ENCODE measurements around the gene SLC25A38. TPM values are rescaled to one million over a fixed set of nuclear protein-coding genes. Genes with fewer than 3 reads are reported as not detected.

The SLC25A38 gene
- polyA plus RNA-seq, 1 donor: 35.1 TPM

GRCh38 chr3:39386318-39386717 is 3.1 kb downstream of the SLC25A38 start:
- no peak overlapping the region for H3K27ac ChIP-seq (ENCODE audit: low read length)
- H3K27me3 ChIP-seq (ENCODE audit: control insufficient read depth, insufficient read depth, low read length): no peaks in the 10 kb centered on the region
- peaks cover 25% of the 10 kb centered on the region for H3K4me1 ChIP-seq (ENCODE audit: control insufficient read depth, insufficient read depth, low read length)
- WGBS (ENCODE audit: insufficient coverage, low lambda C conversion rate): no CpG with 5 or more reads among the region's 5 CpGs
- peaks cover 23% of the 10 kb centered on the region for H3K36me3 ChIP-seq (ENCODE audit: control insufficient read depth, insufficient read depth, low read length)
- DNase-seq: no peak
- no peak overlapping the region for H3K4me3 ChIP-seq (ENCODE audit: low read length)
- no peaks in the 10 kb centered on the region for H3K9me3 ChIP-seq (ENCODE audit: control insufficient read depth, low read depth, low read length)

- no peak for DNase-seq
- Histone ChIP-seq H3K4me1 (ENCODE audit: control insufficient read depth, insufficient read depth, low read length) (peaks cover 23% of the 10 kb centered on the region), H3K27ac (ENCODE audit: low read length) (no peak overlapping the region), H3K4me3 (ENCODE audit: low read length) (no peak overlapping the region), H3K27me3 (ENCODE audit: control insufficient read depth, insufficient read depth, low read length) (no peaks in the 10 kb centered on the region), H3K9me3 (ENCODE audit: control insufficient read depth, low read depth, low read length) (no peaks in the 10 kb centered on the region), H3K36me3 (ENCODE audit: control insufficient read depth, insufficient read depth, low read length) (peaks cover 33% of the 10 kb centered on the region)
- no CpG with 5 or more reads among the region's 1 CpG for WGBS (ENCODE audit: insufficient coverage, low lambda C conversion rate)
Observed at GRCh38 chr3:39387411-39387975, 4.3 kb downstream of the SLC25A38 start.

GRCh38 chr3:39388153-39388552 is 5.0 kb downstream of the SLC25A38 start:
- Histone ChIP-seq H3K4me1 (ENCODE audit: control insufficient read depth, insufficient read depth, low read length) (peaks cover 18% of the 10 kb centered on the region), H3K27me3 (ENCODE audit: control insufficient read depth, insufficient read depth, low read length) (no peaks in the 10 kb centered on the region), H3K36me3 (ENCODE audit: control insufficient read depth, insufficient read depth, low read length) (peaks cover 39% of the 10 kb centered on the region), H3K4me3 (ENCODE audit: low read length) (no peak overlapping the region), H3K9me3 (ENCODE audit: control insufficient read depth, low read depth, low read length) (no peaks in the 10 kb centered on the region), H3K27ac (ENCODE audit: low read length) (no peak overlapping the region)
- WGBS (ENCODE audit: insufficient coverage, low lambda C conversion rate): no CpG with 5 or more reads among the region's 2 CpGs
- DNase-seq: peak; percentile 16 to 59

- 83% methylated on average over 1 of the region's 2 CpGs for WGBS (ENCODE audit: insufficient coverage, low lambda C conversion rate)
- DNase-seq: no peak
- Histone ChIP-seq H3K4me1 (ENCODE audit: control insufficient read depth, insufficient read depth, low read length) (peaks cover 18% of the 10 kb centered on the region), H3K36me3 (ENCODE audit: control insufficient read depth, insufficient read depth, low read length) (peaks cover 44% of the 10 kb centered on the region), H3K9me3 (ENCODE audit: control insufficient read depth, low read depth, low read length) (no peaks in the 10 kb centered on the region), H3K27ac (ENCODE audit: low read length) (no peak overlapping the region), H3K27me3 (ENCODE audit: control insufficient read depth, insufficient read depth, low read length) (no peaks in the 10 kb centered on the region), H3K4me3 (ENCODE audit: low read length) (no peak overlapping the region)
Observed at GRCh38 chr3:39388741-39389248, 5.6 kb downstream of the SLC25A38 start.

GRCh38 chr3:39390181-39390580 is 7.0 kb downstream of the SLC25A38 start:
- Histone ChIP-seq H3K4me3 (ENCODE audit: low read length) (no peak overlapping the region), H3K4me1 (ENCODE audit: control insufficient read depth, insufficient read depth, low read length) (peaks cover 18% of the 10 kb centered on the region), H3K27ac (ENCODE audit: low read length) (no peak overlapping the region), H3K36me3 (ENCODE audit: control insufficient read depth, insufficient read depth, low read length) (peaks cover 57% of the 10 kb centered on the region), H3K9me3 (ENCODE audit: control insufficient read depth, low read depth, low read length) (no peaks in the 10 kb centered on the region), H3K27me3 (ENCODE audit: control insufficient read depth, insufficient read depth, low read length) (no peaks in the 10 kb centered on the region)
- no peak for DNase-seq
- WGBS (ENCODE audit: insufficient coverage, low lambda C conversion rate): no CpG with 5 or more reads among the region's 4 CpGs

- Histone ChIP-seq H3K4me1 (ENCODE audit: control insufficient read depth, insufficient read depth, low read length) (no peaks in the 10 kb centered on the region), H3K36me3 (ENCODE audit: control insufficient read depth, insufficient read depth, low read length) (peaks cover 62% of the 10 kb centered on the region)
Observed at GRCh38 chr3:39396690-39397089, 13.5 kb downstream of the SLC25A38 start.

GRCh38 chr3:39398700-39399099 is 15.5 kb downstream of the SLC25A38 start:
- no peaks in the 10 kb centered on the region for H3K4me1 ChIP-seq (ENCODE audit: control insufficient read depth, insufficient read depth, low read length)
- H3K27ac ChIP-seq (ENCODE audit: low read length): no peak overlapping the region
- no peaks in the 10 kb centered on the region for H3K27me3 ChIP-seq (ENCODE audit: control insufficient read depth, insufficient read depth, low read length)
- H3K9me3 ChIP-seq (ENCODE audit: control insufficient read depth, low read depth, low read length): no peaks in the 10 kb centered on the region
- WGBS (ENCODE audit: insufficient coverage, low lambda C conversion rate): no CpG with 5 or more reads among the region's 4 CpGs
- no peak overlapping the region for H3K4me3 ChIP-seq (ENCODE audit: low read length)
- DNase-seq: no peak
- peaks cover 44% of the 10 kb centered on the region for H3K36me3 ChIP-seq (ENCODE audit: control insufficient read depth, insufficient read depth, low read length)

More at GRCh38 chr3:39396690-39397089, 13.5 kb downstream of the SLC25A38 start:
- Histone ChIP-seq H3K27ac (ENCODE audit: low read length) (no peak overlapping the region), H3K9me3 (ENCODE audit: control insufficient read depth, low read depth, low read length) (no peaks in the 10 kb centered on the region), H3K27me3 (ENCODE audit: control insufficient read depth, insufficient read depth, low read length) (no peaks in the 10 kb centered on the region), H3K4me3 (ENCODE audit: low read length) (no peak overlapping the region)
- no CpG with 5 or more reads among the region's 3 CpGs for WGBS (ENCODE audit: insufficient coverage, low lambda C conversion rate)
- no peak for DNase-seq

- DNase-seq: no peak
- WGBS (ENCODE audit: insufficient coverage, low lambda C conversion rate): no CpG with 5 or more reads among the region's 2 CpGs
- Histone ChIP-seq H3K4me1 (ENCODE audit: control insufficient read depth, insufficient read depth, low read length) (no peaks in the 10 kb centered on the region), H3K9me3 (ENCODE audit: control insufficient read depth, low read depth, low read length) (no peaks in the 10 kb centered on the region), H3K27ac (ENCODE audit: low read length) (no peak overlapping the region), H3K4me3 (ENCODE audit: low read length) (no peak overlapping the region), H3K36me3 (ENCODE audit: control insufficient read depth, insufficient read depth, low read length) (peaks cover 17% of the 10 kb centered on the region), H3K27me3 (ENCODE audit: control insufficient read depth, insufficient read depth, low read length) (no peaks in the 10 kb centered on the region)
Observed at GRCh38 chr3:39401983-39402382, 18.8 kb downstream of the SLC25A38 start.

GRCh38 chr3:39404943-39405686 is 21.9 kb downstream of the SLC25A38 start:
- DNase-seq: no peak
- no peaks in the 10 kb centered on the region for H3K9me3 ChIP-seq (ENCODE audit: control insufficient read depth, low read depth, low read length)
- WGBS (ENCODE audit: insufficient coverage, low lambda C conversion rate): no CpG with 5 or more reads among the region's 15 CpGs

GRCh38 chr3:39405687-39406367 is 22.7 kb downstream of the SLC25A38 start:
- peaks cover 29% of the 10 kb centered on the region for H3K36me3 ChIP-seq (ENCODE audit: control insufficient read depth, insufficient read depth, low read length)

More at GRCh38 chr3:39404943-39405686, 21.9 kb downstream of the SLC25A38 start:
- H3K4me1 ChIP-seq (ENCODE audit: control insufficient read depth, insufficient read depth, low read length): peaks cover 13% of the 10 kb centered on the region
- H3K36me3 ChIP-seq (ENCODE audit: control insufficient read depth, insufficient read depth, low read length): peaks cover 22% of the 10 kb centered on the region
- H3K27ac ChIP-seq (ENCODE audit: low read length): no peak overlapping the region
- H3K4me3 ChIP-seq (ENCODE audit: low read length): no peak overlapping the region
- H3K27me3 ChIP-seq (ENCODE audit: control insufficient read depth, insufficient read depth, low read length): no peaks in the 10 kb centered on the region

More at GRCh38 chr3:39405687-39406367, 22.7 kb downstream of the SLC25A38 start:
- no peak for DNase-seq
- peak overlapping the region; percentile 83 for H3K4me3 ChIP-seq (ENCODE audit: low read length)
- H3K4me1 ChIP-seq (ENCODE audit: control insufficient read depth, insufficient read depth, low read length): peaks cover 13% of the 10 kb centered on the region
- WGBS (ENCODE audit: insufficient coverage, low lambda C conversion rate): 80% methylated on average over 5 of the region's 13 CpGs
- no peaks in the 10 kb centered on the region for H3K9me3 ChIP-seq (ENCODE audit: control insufficient read depth, low read depth, low read length)
- peak overlapping the region; percentile 82 for H3K27ac ChIP-seq (ENCODE audit: low read length)
- H3K27me3 ChIP-seq (ENCODE audit: control insufficient read depth, insufficient read depth, low read length): no peaks in the 10 kb centered on the region
